HG03045 (cell line): Measurements from ENCODE around the gene PEX5L.
"Not testable (repeated sequence)": the region's sequence is repeated elsewhere in the genome, so short reads cannot be mapped to it uniquely, and the experiment has no call there.

ENCODE experiments used
- ATAC-seq: cut with Tn5 transposase; IDR thresholded peaks from one replicate; pipeline ENCODE4 v1.9.1; 2021; ENCODE audit warnings: mild to moderate bottlenecking, moderate library complexity; ENCODE audit not compliant: unreplicated experiment

Gene PEX5L

DNA sequence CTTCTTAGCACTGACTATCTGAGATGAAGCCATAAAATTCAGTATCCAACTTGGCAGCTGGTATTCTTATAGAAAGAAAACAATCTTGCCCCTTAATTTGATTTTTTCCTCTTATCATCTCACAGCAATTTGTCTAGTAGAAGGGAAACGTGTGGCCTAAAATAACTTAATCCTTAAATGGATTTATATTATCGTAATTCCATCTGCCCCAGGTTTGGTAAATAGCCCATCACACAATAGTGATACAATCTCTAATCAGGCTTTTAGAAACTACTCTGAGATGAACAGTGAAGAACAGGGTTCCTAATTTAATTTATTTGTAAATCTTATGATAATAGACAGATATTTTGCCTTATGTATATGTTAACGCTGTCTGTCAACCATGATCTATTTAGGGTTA, 24.8 kb downstream of the PEX5L start:
- ATAC-seq, result no peak

DNA sequence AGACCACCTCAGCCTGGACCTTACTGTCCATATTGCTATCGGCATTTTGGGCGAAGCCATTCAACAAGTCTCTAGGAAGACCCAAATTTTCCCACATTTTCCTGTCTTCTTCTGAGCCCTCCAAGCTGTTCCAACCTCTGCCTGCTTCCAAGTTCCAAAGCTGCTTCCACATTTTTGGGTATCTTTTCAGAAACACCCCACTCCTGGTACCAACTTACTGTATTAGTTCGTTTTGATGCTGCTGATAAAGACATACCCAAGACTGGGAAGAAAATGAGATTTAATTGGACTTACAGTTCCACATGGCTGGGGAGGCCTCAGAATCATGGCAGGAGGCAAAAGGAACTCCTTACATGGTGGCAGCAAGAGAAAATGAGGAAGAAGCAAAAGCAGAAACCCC, 28.4 kb downstream of the PEX5L start:
- not testable (repeated sequence) for ATAC-seq

DNA sequence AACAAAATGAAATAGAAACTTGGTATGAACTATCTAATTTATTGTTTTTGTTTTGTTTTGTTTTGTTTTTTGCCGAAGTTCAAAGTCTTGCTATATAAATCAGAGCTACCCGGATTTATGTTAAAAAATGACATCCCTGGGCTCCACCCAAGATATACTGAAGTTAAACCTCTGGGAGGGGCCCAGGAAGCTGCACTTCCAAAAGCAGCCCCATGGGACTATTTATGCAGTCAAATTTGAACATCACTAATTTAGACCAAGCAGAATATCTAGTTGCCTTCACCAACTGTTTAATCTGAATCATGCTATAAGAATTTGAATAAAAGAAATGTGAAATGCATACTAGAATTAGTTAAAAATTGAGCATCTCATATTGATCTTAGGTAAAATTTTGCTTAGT, 32.2 kb downstream of the PEX5L start:
- no peak for ATAC-seq

- ATAC-seq, result no peak
Observed at GRCh38 chr3:180002006-180002405, 34.7 kb downstream of the PEX5L start.

DNA sequence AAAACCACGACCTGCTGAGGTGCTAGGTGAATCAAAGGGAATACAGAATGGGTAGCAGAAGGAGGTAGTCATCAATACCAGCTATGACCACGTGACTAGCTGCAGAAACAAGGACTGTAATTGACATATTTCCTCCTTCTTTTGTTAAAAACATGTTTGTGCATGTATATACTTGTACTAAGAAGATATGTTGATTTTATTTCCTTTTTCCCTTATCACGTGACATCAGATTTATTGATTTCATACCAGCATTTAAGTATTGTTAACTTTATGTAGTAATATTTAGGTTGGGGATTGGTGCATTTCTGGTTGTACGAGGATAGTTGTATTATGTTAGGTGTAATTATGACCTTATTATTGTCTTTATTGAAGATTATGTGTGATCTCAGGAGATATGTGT, 36.2 kb downstream of the PEX5L start:
- no peak for ATAC-seq

- no peak for ATAC-seq
Observed at GRCh38 chr3:179995406-179995805, 41.3 kb downstream of the PEX5L start.

DNA sequence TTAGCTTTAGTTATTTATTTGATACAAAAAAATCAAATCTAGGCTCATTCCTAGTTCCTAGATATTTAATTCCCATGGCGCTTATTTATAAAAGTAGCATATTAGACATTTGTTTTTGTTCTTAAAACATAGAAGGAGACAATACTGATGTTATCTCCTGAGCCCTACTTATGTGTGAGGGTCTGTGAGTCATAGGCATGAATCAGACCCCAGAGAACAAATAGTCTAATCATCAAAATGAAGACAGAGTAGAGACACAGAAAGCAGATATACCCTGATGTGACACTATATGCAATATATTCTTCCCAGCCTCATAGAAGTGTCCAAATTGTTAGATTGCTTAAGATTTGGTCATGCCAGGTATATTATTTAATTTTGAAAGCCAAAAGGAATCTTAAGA, 44.9 kb downstream of the PEX5L start:
- ATAC-seq, result no peak

DNA sequence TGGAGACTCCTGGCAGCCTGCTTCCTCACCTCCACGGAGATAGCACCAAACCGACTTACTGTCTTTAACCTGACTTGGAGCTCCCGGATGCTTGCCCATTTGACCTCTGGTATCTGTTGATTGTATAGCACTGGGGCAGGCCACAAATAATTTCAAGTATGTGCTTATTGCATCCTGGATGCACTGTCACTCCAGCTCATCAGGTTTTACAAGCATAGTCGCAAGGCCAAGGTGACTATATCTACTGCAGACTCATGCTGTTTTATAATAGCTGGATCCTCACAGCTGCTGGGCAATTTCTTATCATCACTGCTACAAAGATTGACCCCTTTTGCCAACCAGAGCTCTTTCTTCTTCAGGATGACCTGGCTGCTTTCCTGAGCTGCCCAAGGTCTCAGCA, 45.6 kb downstream of the PEX5L start:
- no peak for ATAC-seq

DNA sequence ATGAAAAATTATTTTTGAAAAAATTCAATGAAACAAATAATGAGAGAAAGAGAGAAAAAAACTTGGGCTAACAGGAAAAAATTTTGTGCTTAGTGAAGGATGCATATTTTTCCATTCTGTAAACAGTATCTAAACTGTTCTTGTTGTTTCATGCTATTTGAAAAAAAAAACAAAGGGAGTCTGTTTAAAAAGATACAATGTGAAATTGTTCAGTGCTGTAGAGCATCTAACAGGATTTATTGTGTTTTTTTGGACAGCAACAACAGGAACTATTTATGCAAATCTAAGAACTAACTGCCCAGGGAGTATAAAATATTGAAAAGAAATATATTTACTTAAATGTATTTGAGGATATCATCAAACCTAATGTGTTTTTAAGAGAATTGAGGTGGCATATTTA, 55.1 kb downstream of the PEX5L start:
- ATAC-seq, result no peak

DNA sequence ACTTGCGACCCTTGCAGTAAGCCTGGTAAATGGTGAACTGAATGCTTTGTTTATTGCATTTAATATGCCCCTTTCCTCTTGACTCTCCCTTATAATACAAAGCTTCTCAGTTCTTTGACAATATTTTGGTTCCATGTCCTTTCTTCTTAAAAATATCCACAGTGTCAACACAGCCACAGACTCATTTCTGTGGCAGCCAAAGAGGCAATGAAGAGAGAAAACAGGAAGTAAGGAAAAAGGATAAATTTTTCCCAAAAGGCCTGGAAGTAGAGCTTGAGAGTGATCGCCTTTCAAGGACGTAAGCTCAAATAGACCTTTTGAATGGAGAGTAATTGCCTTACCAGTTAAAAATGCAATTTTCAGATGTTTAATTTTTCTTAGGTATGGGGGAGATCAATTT, 59.4 kb downstream of the PEX5L start:
- no peak for ATAC-seq

- ATAC-seq, result no peak
Observed at GRCh38 chr3:179973931-179974361, 62.8 kb downstream of the PEX5L start.

DNA sequence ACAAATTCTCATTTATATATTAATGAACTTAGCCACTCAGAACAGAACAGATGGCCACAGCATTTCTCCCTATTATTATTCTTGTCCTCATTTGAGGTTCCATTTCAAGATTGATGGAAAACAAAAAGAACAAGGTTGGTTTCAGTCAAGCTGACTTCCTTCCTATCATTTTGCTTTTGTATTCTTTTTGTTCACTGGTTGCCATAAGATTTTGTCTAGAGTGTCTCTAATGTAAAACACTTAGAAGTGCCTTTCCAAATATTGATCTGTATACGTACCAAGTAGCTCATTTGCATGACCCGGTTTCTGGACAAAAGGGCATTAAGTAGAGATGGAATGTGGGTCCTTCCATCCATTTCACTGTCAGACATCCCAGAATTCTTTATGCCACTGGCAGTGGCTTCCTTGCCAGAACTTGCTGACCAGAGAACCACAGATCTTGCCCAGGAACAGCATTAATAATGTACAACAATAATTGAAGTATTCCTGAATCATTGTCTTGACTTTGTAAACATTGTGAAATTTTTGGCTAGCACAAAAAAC, 63.8 kb downstream of the PEX5L start:
- no peak for ATAC-seq

GRCh38 chr3:179971280-179971679, 65.5 kb downstream of the PEX5L start:
- no peak for ATAC-seq

GRCh38 chr3:179970746-179971145, 66.0 kb downstream of the PEX5L start:
- ATAC-seq, result no peak

- no peak for ATAC-seq
Observed at GRCh38 chr3:179969525-179969924, 67.2 kb downstream of the PEX5L start.

- peak; percentile 90 for ATAC-seq
Observed at GRCh38 chr3:179967622-179968021, 69.1 kb downstream of the PEX5L start.

GRCh38 chr3:179964890-179965289, 71.8 kb downstream of the PEX5L start:
- ATAC-seq, result no peak

DNA sequence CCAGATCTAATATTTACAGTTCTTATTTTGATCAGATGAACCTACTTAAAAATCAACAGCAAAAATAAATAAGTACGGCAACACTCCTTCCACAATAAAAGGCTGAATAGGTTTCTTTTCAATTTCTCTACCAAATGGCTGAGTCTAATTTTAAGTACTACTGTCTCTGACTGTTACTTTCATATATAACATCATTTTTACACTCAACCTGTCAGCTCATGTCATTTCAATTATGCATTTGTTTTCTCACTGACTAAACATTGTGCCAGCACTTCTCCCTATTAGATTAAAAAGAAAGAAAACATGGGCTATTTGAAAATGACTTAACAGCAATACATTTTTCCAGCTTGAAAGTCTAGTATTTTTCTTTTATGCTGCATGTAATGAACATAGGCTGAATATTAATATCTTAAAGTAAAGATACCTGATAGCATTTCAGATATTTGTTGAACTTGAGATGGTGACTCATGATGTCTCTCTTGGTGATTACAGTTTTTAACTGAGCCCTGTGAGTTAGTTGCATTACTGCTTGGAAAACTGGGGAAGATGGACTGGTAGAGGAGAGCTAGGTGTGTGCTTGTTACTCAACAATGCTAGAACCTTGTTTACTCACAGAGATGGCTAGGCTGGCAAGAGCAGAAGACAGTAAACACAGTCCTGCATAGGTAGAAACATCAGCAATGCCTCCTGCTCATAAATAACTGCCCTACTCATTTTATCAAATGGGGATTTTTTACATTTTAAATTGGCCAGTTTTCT, 73.9 kb downstream of the PEX5L start:
- no peak for ATAC-seq

DNA sequence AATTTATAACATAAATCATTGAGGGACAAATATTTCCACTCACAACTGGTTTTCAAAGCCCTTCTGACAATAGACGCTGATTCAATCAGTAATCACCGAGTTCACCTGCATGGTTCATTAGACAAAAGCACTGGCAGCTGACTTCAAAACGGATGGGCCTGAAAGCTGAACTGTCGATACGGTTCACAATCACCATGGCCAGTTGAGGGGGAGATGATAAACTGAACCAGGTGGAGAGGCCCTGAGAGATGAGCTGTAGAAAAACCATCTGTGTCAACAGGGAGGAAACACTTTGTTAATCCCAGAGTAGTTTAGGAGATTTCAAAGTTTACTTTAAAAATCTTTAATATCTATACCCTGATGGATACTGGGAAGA, 75.0 kb downstream of the PEX5L start:
- ATAC-seq, result peak; percentile 65

GRCh38 chr3:179961071-179961702, 75.5 kb downstream of the PEX5L start:
- peak; percentile 32 for ATAC-seq

GRCh38 chr3:179958759-179959158, 78.0 kb downstream of the PEX5L start:
- no peak for ATAC-seq

DNA sequence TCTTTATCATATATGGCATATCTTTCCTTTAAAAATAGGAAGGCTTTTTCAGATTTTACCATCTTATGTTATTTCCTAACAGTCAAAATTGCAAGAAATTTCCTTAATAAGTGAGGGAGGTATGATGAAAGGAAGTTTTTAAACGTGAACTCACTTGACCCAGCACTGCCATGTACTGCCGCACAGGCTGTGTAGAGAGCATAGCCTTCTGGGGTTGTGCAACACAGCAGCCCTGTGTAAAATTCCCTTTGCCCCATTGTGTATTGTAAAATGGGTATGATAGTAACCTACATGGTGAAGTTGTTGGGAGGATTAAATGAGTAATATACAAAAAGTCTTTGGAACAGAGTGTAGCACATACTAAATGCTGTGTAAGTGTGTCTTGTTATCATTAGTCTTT, 78.6 kb downstream of the PEX5L start:
- ATAC-seq, result no peak
